GM12864 (cell line): ENCODE measurements around the gene NCDN.

ENCODE experiments used
- DNase-seq: peaks from one replicate; pipeline ENCODE4 v3.0.0-alpha.2; 2011; ENCODE audit warnings: low read depth
- H3K4me3 ChIP-seq: 2 replicates; pipeline ENCODE4 v1.5.1; 2011; ENCODE audit warnings: mild to moderate bottlenecking, low read depth, low read length, control low read depth
- TF ChIP-seq, protein P1 (sequence below): IDR thresholded peaks from 2 replicates; pipeline ENCODE4 v1.5.1; 2011; ENCODE audit warnings: low read depth, mild to moderate bottlenecking, moderate library complexity, low read length, control low read depth, inconsistent platforms; ENCODE audit errors: missing control alignments

NCDN gene

DNA sequence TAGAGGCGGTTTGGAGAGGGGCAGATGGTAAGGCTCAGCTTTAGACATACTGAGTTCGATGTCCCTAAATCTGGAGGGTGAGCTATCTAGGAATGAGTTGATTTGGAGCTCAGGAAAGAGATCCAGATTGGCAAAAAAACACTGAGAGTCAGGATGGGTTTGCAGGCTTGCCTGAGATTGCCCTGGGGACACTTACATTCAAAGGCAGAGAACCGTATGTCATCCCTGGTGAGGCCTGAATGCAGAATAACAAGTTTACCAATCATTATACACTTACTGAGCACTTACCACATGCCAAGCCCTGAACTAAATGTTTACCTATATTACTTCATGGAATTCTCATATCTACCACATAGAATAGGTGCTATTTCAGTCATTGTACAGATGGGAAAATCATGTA is 43.0 kb downstream of the NCDN start:
- TF ChIP-seq, protein P1, sequence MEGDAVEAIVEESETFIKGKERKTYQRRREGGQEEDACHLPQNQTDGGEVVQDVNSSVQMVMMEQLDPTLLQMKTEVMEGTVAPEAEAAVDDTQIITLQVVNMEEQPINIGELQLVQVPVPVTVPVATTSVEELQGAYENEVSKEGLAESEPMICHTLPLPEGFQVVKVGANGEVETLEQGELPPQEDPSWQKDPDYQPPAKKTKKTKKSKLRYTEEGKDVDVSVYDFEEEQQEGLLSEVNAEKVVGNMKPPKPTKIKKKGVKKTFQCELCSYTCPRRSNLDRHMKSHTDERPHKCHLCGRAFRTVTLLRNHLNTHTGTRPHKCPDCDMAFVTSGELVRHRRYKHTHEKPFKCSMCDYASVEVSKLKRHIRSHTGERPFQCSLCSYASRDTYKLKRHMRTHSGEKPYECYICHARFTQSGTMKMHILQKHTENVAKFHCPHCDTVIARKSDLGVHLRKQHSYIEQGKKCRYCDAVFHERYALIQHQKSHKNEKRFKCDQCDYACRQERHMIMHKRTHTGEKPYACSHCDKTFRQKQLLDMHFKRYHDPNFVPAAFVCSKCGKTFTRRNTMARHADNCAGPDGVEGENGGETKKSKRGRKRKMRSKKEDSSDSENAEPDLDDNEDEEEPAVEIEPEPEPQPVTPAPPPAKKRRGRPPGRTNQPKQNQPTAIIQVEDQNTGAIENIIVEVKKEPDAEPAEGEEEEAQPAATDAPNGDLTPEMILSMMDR: no peak
- no peak for DNase-seq
- H3K4me3 ChIP-seq: no peak overlapping the region

DNA sequence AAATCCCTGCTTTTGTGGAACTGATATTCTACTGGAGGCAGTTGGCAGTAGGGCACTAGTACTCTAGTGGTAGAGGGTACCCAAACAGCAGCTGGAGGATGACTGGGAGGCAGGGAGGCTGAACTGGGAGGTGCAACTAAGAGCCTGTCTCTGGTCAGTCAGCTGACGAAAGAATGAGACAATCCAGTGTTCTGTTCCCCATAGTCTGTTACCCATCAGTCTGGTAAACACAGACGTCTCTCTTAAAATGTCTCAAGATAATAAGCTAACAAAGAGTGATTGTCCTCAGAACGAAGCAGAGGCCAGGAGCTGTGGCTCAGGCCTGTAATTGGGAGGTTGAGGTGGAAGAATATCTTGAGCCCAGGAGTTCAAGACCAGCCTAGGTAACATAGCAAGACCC is 45.9 kb downstream of the NCDN start:
- TF ChIP-seq, protein P1: no peak
- DNase-seq: no peak
- no peak overlapping the region for H3K4me3 ChIP-seq

DNA sequence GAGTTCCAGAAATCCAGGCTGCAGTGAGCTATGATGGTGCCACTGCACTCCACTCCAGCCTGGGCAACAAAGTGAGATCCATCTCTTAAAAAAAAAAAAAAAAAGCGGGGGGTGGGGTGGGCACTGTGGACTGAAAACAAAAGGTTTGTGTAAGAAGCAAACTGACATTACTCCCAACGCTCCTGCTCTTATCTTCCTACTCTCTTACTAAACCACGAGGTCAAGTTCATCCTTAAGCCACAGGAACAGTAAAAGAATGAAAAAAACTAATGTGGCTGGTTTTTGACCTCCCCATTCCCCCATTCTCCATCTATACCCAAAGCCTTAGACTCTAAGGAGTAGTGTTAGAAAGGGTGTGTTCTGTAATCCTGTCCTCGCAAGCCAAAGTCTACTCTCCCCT is 46.3 kb downstream of the NCDN start:
- DNase-seq: no peak
- TF ChIP-seq, protein P1: no peak
- H3K4me3 ChIP-seq: no peak overlapping the region

- no peak overlapping the region for H3K4me3 ChIP-seq
- no peak for DNase-seq
- TF ChIP-seq, protein P1: no peak
Measured at GRCh38 chr1:35605071-35605866, 47.7 kb downstream of the NCDN start.

DNA sequence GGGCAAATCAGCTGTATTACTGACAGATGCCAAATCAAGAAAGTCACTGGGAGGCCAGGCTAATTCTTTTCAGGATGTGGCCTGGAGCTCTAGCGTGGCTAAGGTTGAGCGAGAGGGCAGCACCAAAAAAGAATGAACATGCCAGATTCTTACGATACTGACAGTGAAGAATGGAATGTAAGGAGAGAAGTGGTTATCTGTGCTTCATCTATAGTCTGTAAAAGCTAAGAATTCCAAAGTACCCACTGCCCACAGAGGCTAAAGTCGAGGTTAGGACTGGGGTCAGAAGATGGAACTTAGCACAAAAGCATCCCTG is 48.2 kb downstream of the NCDN start:
- no peak for DNase-seq
- H3K4me3 ChIP-seq: no peak overlapping the region
- TF ChIP-seq, protein P1: no peak

- no peak overlapping the region for H3K4me3 ChIP-seq
- DNase-seq: no peak
- TF ChIP-seq, protein P1: no peak
Measured at GRCh38 chr1:35611655-35612054, 54.1 kb downstream of the NCDN start.

DNA sequence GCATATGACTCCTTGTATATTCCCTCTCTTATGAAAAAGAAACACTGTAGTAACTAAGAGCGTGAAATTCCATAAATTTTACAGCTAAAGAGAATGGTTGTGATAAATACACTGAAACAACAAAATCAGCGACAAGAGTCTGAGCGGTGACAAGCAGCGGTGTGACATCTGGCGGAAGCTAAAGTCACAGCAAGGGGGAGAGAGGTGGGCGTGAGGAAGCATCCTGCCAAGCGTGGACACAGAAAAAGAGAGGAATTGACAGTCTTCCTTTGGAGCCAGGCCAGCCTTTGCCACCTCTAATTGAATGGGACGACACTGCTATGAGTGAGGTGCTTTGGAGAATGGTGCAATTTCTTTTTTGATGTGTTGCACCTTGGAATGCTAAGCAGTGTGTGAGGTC is 57.8 kb downstream of the NCDN start:
- TF ChIP-seq, protein P1: no peak
- no peak for DNase-seq

More for the DNA sequence above, 57.8 kb downstream of the NCDN start:
- H3K4me3 ChIP-seq: no peak overlapping the region
